H1 (cell line): Measurements from ENCODE around the gene C2orf76. TPM values are rescaled to one million over a fixed set of nuclear protein-coding genes. Genes with fewer than 3 reads are reported as not detected.
A peak's percentile ranks its signal among the peaks of the same experiment; 100 is the strongest.

Experiments used
- CTCF ChIA-PET: fragments of 300-600 bp; sonication (Branson Sonifier 250); formaldehyde crosslinking; loops from one replicate; lab custom pipeline; 2021; ENCODE audit not compliant: partially characterized antibody; lab: Charles Lee
- POLR2A ChIA-PET: fragments of 300-600 bp; sonication (Branson Sonifier 250); formaldehyde crosslinking; loops from one replicate; lab custom pipeline; 2021; ENCODE audit warnings: inconsistent platforms; ENCODE audit not compliant: partially characterized antibody; lab: Charles Lee
- DNase-seq, 2 experiments: peaks; one replicate each; pipeline versions ENCODE4 v3.0.0 to v3.0.0-alpha.2; 2010 to 2022; ENCODE audit warnings: low spot score in 2 of 2, low read depth in 1 of 2, mixed read lengths in 1 of 2
- FAIRE-seq: peaks from 2 replicates; lab custom pipeline; 2011; peaks lifted over from hg19 to GRCh38; lab: Jason Lieb, UNC
- H2AFZ ChIP-seq: 2 replicates; pipeline ENCODE4 v1.8.1; 2012; ENCODE audit warnings: low read length, inconsistent platforms
- H2AK5ac ChIP-seq: 2 replicates; pipeline ENCODE4 v1.6.1; 2013; ENCODE audit warnings: low read depth, low read length
- H2BK120ac ChIP-seq: replicated peaks from 2 replicates; pipeline ENCODE3; 2013; ENCODE audit warnings: low read depth, low read length, inconsistent platforms
- H2BK12ac ChIP-seq: 2 replicates; pipeline ENCODE4 v1.6.1; 2013; ENCODE audit warnings: low read depth, low read length
- H2BK15ac ChIP-seq: 2 replicates; pipeline ENCODE4 v1.6.1; 2013; ENCODE audit warnings: low read length
- H2BK20ac ChIP-seq: 2 replicates; pipeline ENCODE4 v1.6.1; 2013; ENCODE audit warnings: low read length
- H2BK5ac ChIP-seq: 2 replicates; pipeline ENCODE4 v1.6.1; 2013; ENCODE audit warnings: low read depth, low read length
- H3K14ac ChIP-seq: 2 replicates; pipeline ENCODE4 v1.6.1; 2013; ENCODE audit warnings: inconsistent platforms; ENCODE audit not compliant: insufficient read length
- H3K18ac ChIP-seq: 2 replicates; pipeline ENCODE4 v1.6.1; 2013; ENCODE audit warnings: low read length; ENCODE audit errors: extremely low read depth
- H3K23ac ChIP-seq: 2 replicates; pipeline ENCODE4 v1.6.1; 2013; ENCODE audit warnings: inconsistent platforms; ENCODE audit not compliant: insufficient read length
- H3K23me2 ChIP-seq: 2 replicates; pipeline ENCODE4 v1.6.1; 2013; ENCODE audit warnings: low read depth, low read length
- H3K27ac ChIP-seq: 2 replicates; pipeline ENCODE4 v1.6.1; 2011; ENCODE audit warnings: low read depth, low read length, inconsistent platforms
- H3K27me3 ChIP-seq, 4 experiments: replicated peaks in 1 of 4; 1 replicate in 1 of 4; 2 replicates in 3 of 4; pipeline versions ENCODE4 v1.6.1 to v1.8.1; 2011 to 2013; ENCODE audit warnings: low read length in 3 of 4, mild to moderate bottlenecking in 3 of 4, inconsistent platforms in 2 of 4, mixed read lengths in 2 of 4, moderate library complexity in 1 of 4; ENCODE audit not compliant: control insufficient read depth in 3 of 4, insufficient read depth in 3 of 4; ENCODE audit errors: extremely low read depth in 1 of 4
- H3K36me3 ChIP-seq, 4 experiments: 2 replicates each; pipeline versions ENCODE4 v1.6.1 to v1.8.1; 2011 to 2013; ENCODE audit warnings: mild to moderate bottlenecking in 4 of 4, low read length in 3 of 4, moderate library complexity in 2 of 4, control low read depth in 1 of 4, inconsistent platforms in 1 of 4; ENCODE audit not compliant: insufficient read depth in 4 of 4, control insufficient read depth in 2 of 4
- H3K4ac ChIP-seq: replicated peaks from 2 replicates; pipeline ENCODE3; 2013; ENCODE audit warnings: low read length, low read depth, mixed read lengths, inconsistent platforms; ENCODE audit not compliant: insufficient read length
- H3K4me1 ChIP-seq, 4 experiments: replicated peaks in 1 of 4; 1 replicate in 1 of 4; 2 replicates in 3 of 4; pipeline versions ENCODE4 v1.6.1 to v1.8.1; 2011 to 2013; ENCODE audit warnings: low read length in 3 of 4, inconsistent platforms in 2 of 4, mixed read lengths in 1 of 4; ENCODE audit not compliant: insufficient read depth in 4 of 4, control insufficient read depth in 3 of 4
- H3K4me2 ChIP-seq, 2 experiments: 2 replicates each; pipeline versions ENCODE4 v1.6.1 to v1.8.1; 2011 to 2013; ENCODE audit warnings: low read depth in 2 of 2, low read length in 2 of 2, control low read depth in 1 of 2, inconsistent platforms in 1 of 2, mild to moderate bottlenecking in 1 of 2; ENCODE audit not compliant: insufficient read depth in 1 of 2
- H3K4me3 ChIP-seq, 4 experiments: fragments of 200-600, 300-600 bp in 1 of 4; sonication (generic), shearing (Covaris generic), sonication (Bioruptor Twin) in 1 of 4; 2 replicates each; pipeline versions ENCODE4 v1.5.1 to v1.8.1; 2011 to 2016; ENCODE audit warnings: low read length in 4 of 4, low read depth in 3 of 4, control low read depth in 2 of 4, inconsistent platforms in 2 of 4, mild to moderate bottlenecking in 2 of 4, mixed read lengths in 1 of 4, moderate library complexity in 1 of 4; ENCODE audit not compliant: insufficient read depth in 2 of 4; ENCODE audit errors: extremely low read depth in 1 of 4
- H3K56ac ChIP-seq: replicated peaks from 2 replicates; pipeline ENCODE3; 2013; ENCODE audit warnings: low read depth, mild to moderate bottlenecking, mixed read lengths, low read length, inconsistent platforms; ENCODE audit not compliant: insufficient read length
- H3K79me1 ChIP-seq: 2 replicates; pipeline ENCODE4 v1.6.1; 2013; ENCODE audit warnings: low read depth, low read length, control low read depth
- H3K79me2 ChIP-seq, 2 experiments: 2 replicates each; pipeline versions ENCODE4 v1.6.1 to v1.8.1; 2012 to 2013; ENCODE audit warnings: low read length in 2 of 2, mild to moderate bottlenecking in 2 of 2, inconsistent platforms in 1 of 2; ENCODE audit not compliant: insufficient read depth in 2 of 2, control insufficient read depth in 1 of 2
- H3K9ac ChIP-seq, 4 experiments: replicated peaks in 1 of 4; 1 replicate in 1 of 4; 2 replicates in 3 of 4; pipeline versions ENCODE4 v1.6.1 to v1.8.1; 2011 to 2013; ENCODE audit warnings: low read depth in 3 of 4, low read length in 3 of 4, control low read depth in 2 of 4, mild to moderate bottlenecking in 2 of 4, moderate library complexity in 2 of 4, inconsistent platforms in 1 of 4; ENCODE audit errors: extremely low read depth in 1 of 4
- H3K9me3 ChIP-seq, 2 experiments: 2 replicates each; pipeline versions ENCODE4 v1.6.1 to v1.8.1; 2012 to 2013; ENCODE audit warnings: mild to moderate bottlenecking in 2 of 2, moderate library complexity in 2 of 2, control low read depth in 1 of 2, inconsistent platforms in 1 of 2, low read depth in 1 of 2, low read length in 1 of 2, mixed read lengths in 1 of 2; ENCODE audit not compliant: insufficient read depth in 2 of 2
- H4K20me1 ChIP-seq, 2 experiments: replicated peaks in 1 of 2; 2 replicates each; pipeline versions ENCODE3 to v1.8.1; 2011 to 2013; ENCODE audit warnings: inconsistent platforms in 2 of 2, low read length in 2 of 2, mild to moderate bottlenecking in 1 of 2; ENCODE audit not compliant: insufficient read depth in 2 of 2, control insufficient read depth in 1 of 2
- H4K5ac ChIP-seq: 2 replicates; pipeline ENCODE4 v1.6.1; 2013; ENCODE audit warnings: low read length, low read depth, mixed read lengths, inconsistent platforms; ENCODE audit not compliant: insufficient read length
- H4K8ac ChIP-seq: 2 replicates; pipeline ENCODE4 v1.8.0; 2013; ENCODE audit warnings: mild to moderate bottlenecking, moderate library complexity, low read length, inconsistent platforms; ENCODE audit not compliant: insufficient read depth; ENCODE audit errors: extremely low read depth
- H4K91ac ChIP-seq: replicated peaks from 2 replicates; pipeline ENCODE3; 2013; ENCODE audit warnings: low read length, mixed read lengths, inconsistent platforms; ENCODE audit not compliant: insufficient read length
- HDAC2 ChIP-seq, 2 experiments: fragments of 300-600 bp in 1 of 2; sonication (generic) in 1 of 2; IDR thresholded peaks; 2 replicates each; pipeline ENCODE4 v1.6.1; 2011 to 2012; ENCODE audit warnings: low read depth in 2 of 2, low read length in 2 of 2, mild to moderate bottlenecking in 2 of 2, moderate library complexity in 2 of 2, borderline replicate concordance in 1 of 2, inconsistent platforms in 1 of 2
- POLR2A ChIP-seq, 2 experiments: IDR thresholded peaks; 1 replicate in 1 of 2; 2 replicates in 1 of 2; pipeline ENCODE4 v1.6.1; 2011; ENCODE audit warnings: low read depth in 2 of 2, low read length in 2 of 2, mild to moderate bottlenecking in 2 of 2; ENCODE audit errors: control extremely low read depth in 1 of 2
- whole genome bisulfite sequencing, 2 experiments: shearing (Covaris generic) in 1 of 2; methylation state at CpG; one replicate each; pipeline versions ENCODE4 v1.1.6 to v1.1.7; 2013 to 2015; ENCODE audit warnings: low lambda C conversion rate in 2 of 2, mixed read lengths in 2 of 2, inconsistent platforms in 1 of 2, low coverage in 1 of 2, missing lambda C conversion rate in 1 of 2; ENCODE audit not compliant: insufficient replicate concordance in 2 of 2, insufficient coverage in 1 of 2, insufficient read length in 1 of 2; ENCODE audit errors: extremely low coverage in 1 of 2, missing lambda C conversion rate in 1 of 2; 5-methylcytosine and 5-hydroxymethylcytosine counted together
- polyA plus RNA-seq, 7 experiments: library from polyadenylated mRNA; depleted of rRNA in 3 of 7; stranded (reverse) in 5 of 7; unstranded in 2 of 7; fragments of >200 nt in 5 of 7; fragments of 200-250 nt in 2 of 7; gene quantifications; 1 replicate in 5 of 7; 2 replicates in 1 of 7; 4 replicates in 1 of 7; pipeline versions ENCODE4 v1.2.1 to v1.2.3, GENCODE V29; 2011 to 2013; ENCODE audit warnings: missing spikeins in 2 of 7, mixed read lengths in 2 of 7
- total RNA-seq: library from RNA; stranded (reverse); fragmentation: NEBNext Ultra II Directional; extraction: Animal tissue kit (Norgen Biotek cat#: 25700); gene quantifications from 2 replicates; pipeline ENCODE4 v1.2.1, GENCODE V29; 2021

The C2orf76 gene
- total and polyA plus RNA-seq, 2 of the 8 experiments (the other 6 are each of a cell fraction or from before 2014, with no cell fraction given): 4.4 to 5.0 TPM

GRCh38 chr2:119372778-119373568, 6.3 kb upstream of the C2orf76 start:
- CTCF ChIA-PET: no interaction called here
- no peak overlapping the region for H2AFZ ChIP-seq
- peaks cover 0 to 10% of the 10 kb centered on the region in 2 experiments; a peak in 2 of 4 replicates for H3K79me2 ChIP-seq
- TF ChIP-seq POLR2A (IDR thresholded peaks at IDR 0.05; ENCODE audit: control extremely low read depth in 1 of 2, low read depth in 2 of 2, low read length in 2 of 2) (peak in 1 of 2 experiments; percentile 29; a peak in 1 of 3 replicates), HDAC2 (IDR thresholded peaks at IDR 0.05; ENCODE audit: borderline replicate concordance in 1 of 2, low read depth in 2 of 2, low read length in 2 of 2) (no peak)
- no peak overlapping the region for H3K56ac ChIP-seq
- H3K14ac ChIP-seq: no peak overlapping the region
- H3K79me1 ChIP-seq: peaks cover 11% of the 10 kb centered on the region
- H2BK5ac ChIP-seq: no peak overlapping the region
- 86% methylated on average over 7 of the region's 7 CpGs; no CpG with 5 or more reads in 1 of the 2 experiments for WGBS, 2 experiments
- H2AK5ac ChIP-seq: no peak overlapping the region
- no peak overlapping the region for H3K27ac ChIP-seq
- DNase-seq (no peak), FAIRE-seq (no peak)
- no peaks in the 10 kb centered on the region for H3K9me3 ChIP-seq
- H2BK120ac ChIP-seq: no peak overlapping the region
- no peak overlapping the region for H3K18ac ChIP-seq
- H3K4ac ChIP-seq: no peak overlapping the region
- no peak overlapping the region for H3K4me2 ChIP-seq
- no peak overlapping the region for H2BK12ac ChIP-seq
- H4K5ac ChIP-seq: no peak overlapping the region
- H3K27me3 ChIP-seq: no peaks in the 10 kb centered on the region
- POLR2A ChIA-PET: interaction anchor here (0.8 to 1.6 kb wide), 2 partner anchors 14 to 23 kb away, joined by 4 to 5 read pairs; no protein-coding TSS in a partner anchor
- no peak overlapping the region for H2BK20ac ChIP-seq
- H3K4me3 ChIP-seq: no peak overlapping the region
- H4K20me1 ChIP-seq: peaks cover 5 to 14% of the 10 kb centered on the region in 2 experiments
- H4K91ac ChIP-seq: no peak overlapping the region
- peaks cover 0 to 6% (median 3%) of the 10 kb centered on the region in 4 experiments; a peak in 5 of 7 replicates for H3K4me1 ChIP-seq
- peaks cover 30 to 53% (median 47%) of the 10 kb centered on the region in 4 experiments for H3K36me3 ChIP-seq
- H4K8ac ChIP-seq: no peak overlapping the region
- H3K9ac ChIP-seq: no peak overlapping the region
- H3K23me2 ChIP-seq: peaks cover under 1% of the 10 kb centered on the region; the same call in 1 of the 2 replicates
- no peak overlapping the region for H3K23ac ChIP-seq
- H2BK15ac ChIP-seq: no peak overlapping the region
